Right forelimb (tissue), 1 donor: ENCODE results near the gene METTL21C.

ENCODE experiments used
- DNase-seq: peaks from one replicate; pipeline ENCODE4 v3.0.0-alpha.2; 2018

Gene METTL21C

DNA sequence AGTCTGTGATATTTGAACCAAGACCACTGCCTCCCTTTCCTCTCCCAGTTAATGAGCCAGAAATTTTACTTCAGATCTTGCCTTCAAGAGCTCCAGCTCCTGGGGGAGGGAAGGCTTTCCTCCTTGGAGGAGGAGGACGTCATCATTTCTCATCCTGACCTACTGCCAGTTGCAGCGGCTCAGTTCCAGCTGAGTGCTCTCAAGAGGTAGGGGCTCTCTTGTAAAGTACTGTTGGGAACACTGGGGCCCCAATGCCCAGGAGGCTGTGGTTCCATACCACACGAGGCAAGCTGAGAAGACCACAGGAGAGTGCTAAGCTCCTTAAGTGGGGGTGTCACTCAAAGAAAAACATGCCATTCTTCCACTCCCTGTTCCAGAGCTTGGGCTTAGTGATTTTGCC, 36.2 kb downstream of the METTL21C start:
- DNase-seq, result no peak

DNA sequence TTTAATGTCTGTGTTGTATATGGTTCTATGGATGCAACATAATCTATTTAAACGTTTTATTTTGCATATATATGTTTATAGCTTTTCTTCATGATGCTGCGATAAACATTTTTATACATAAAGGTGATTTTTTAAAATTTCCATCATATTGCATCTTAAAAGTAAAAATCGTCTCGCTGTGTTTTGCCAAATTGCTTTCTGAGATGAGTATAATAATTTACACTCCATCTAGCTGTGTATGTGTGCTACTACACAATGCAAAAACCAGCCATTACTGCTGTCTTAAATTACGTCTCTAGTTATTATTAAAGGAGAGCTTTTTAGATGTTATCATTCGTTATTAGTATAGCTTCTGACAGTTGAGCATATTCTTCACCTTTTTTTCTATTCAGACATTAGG, 37.2 kb downstream of the METTL21C start:
- no peak for DNase-seq

DNA sequence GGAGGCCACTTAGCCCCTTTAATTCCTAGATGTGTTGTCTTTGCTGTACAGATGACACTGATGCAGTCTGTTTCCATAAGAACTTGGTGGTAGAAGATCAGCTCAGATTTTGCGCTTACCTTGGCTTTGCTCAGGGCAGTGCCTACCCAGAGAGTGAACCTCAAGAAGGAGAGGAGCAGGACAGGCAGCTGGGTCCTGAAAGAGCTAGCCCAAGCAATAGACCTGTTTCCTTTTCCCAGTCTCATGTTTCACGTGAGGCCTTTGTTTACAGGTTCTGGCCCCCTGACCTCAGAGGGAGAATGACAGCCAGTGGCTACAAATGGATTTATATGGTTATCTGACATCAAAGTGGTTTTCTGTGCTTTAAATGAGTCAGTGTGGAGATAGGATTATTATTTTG, 40.1 kb downstream of the METTL21C start:
- DNase-seq, result no peak

DNA sequence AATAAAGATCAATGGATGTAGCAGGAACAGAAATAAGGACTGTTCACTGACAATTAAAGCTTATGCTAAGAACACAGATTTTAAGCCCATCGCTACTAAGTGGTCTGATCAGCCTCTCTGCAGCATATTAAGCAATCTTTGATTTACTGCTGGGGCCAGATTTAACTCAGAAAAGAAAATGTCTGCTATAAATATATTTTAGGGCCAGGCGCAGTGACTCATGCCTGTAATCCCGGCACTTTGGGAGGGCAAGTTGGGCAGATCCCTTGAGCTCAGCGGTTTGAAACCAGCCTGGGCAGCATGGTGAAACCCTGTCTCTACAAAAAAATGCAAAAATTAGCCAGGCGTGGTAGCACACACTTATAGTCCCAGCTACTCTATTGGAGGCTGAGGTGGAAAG, 43.0 kb downstream of the METTL21C start:
- DNase-seq, result no peak

DNA sequence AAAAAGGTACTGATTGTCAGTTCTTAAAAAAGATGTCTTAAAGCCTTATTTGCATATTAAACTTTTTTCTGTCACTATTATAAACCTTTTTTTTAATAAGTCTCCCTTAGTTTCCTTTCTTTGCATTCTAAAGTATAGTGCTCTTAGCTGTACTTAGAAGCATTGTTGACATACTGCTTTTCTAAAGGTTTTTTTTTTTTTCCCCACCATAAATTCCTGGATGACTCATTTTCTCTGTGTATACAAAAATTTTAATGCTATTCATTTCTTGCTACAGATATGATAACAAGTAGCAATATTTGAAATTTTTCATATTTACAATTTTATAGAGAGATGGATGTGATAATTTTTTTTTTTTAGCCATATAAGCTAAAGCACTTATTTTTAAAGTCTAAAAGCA, 43.5 kb downstream of the METTL21C start:
- no peak for DNase-seq

DNA sequence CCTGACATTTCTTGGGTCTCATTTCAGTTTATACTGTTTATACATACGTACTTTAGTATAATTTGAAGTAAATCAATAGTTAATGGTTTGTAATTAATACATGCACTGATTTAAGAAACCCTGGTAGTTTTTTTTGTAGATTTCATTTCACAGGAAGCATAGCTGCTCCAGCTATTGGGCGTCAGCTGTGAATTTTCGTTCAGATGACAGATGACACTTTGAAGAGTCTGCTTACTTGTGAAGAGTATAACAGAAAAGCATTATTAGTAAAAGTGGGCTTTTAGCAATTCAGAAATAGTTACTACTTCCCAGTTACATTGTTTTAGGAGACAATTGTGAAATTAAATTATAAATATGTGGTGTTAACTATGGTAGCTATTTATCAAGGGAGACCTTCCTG, 44.4 kb downstream of the METTL21C start:
- no peak for DNase-seq

DNA sequence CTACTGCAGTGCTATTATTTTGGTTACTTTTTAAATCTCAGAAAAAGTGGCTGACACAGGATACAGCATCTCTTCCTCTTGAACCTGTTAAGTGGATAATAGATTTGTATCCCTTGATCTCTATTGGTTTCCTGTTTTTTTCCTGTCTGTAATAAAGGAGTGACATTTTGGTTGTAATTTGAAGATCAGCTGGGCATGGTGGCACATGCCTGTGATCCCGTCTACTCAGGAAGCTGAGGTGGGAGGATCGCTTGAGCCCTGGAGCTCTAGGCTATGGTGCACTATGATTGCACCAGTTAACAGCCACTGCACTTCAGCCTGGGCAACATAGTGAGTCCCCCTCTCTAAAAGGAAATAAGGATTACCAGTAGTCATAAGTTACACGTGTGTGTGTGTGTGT, 46.8 kb downstream of the METTL21C start:
- DNase-seq, result no peak

DNA sequence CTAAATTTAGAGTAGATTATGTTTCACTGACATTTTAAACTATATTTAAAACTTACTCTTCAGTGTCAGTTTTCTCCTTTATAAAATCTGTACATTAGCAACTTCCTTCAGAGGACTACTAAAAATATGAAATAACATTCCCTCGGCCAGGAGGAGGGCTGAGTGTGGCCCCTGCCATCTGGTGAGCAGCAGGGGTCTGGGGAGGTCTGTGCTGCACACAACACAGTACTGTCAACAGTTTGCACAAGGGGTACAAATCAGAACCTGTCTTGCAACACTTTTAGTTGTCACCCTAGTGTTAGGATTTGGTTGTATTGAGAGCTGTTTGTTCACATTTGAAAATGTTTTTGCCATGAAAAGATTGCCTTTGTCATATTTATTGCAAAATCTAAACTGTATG, 49.1 kb downstream of the METTL21C start:
- no peak for DNase-seq

DNA sequence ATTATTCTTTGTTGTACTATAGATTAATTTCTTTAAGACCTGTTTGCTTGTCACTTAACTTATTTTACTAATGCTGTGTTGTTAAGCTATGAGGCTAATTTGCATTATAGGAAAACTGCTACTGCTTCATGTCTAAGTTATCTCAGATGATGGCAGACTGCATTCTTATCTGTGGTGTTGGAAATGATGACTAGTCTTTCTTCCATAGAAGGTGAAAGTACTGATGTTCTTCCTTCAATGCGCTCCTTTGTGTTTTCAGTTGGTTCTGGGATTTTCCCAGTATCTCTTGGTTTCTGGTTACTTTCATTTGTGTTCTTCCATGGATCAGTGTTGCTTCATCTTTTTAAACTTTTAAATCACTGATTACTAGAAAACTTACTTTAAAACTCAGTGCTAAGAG, 51.2 kb downstream of the METTL21C start:
- no peak for DNase-seq

DNA sequence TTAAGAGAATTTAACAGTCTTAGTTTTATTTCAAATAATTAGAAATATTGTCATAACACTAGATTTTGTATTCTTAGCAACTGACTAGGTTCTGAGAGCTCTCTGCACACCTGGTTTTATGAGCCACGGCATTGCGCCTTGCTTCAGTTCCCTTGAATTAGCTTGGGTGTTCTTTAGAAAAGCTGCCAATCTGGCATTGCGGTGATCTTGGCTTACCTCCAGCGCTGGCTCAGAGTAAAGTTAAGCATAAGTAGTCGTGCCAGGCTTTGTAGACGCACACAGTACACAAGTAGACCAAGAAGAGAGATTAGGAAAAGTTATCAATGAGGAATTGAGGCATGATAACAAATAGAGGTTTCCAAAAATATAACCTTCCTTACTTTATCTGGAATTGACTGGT, 52.4 kb downstream of the METTL21C start:
- DNase-seq, result no peak

DNA sequence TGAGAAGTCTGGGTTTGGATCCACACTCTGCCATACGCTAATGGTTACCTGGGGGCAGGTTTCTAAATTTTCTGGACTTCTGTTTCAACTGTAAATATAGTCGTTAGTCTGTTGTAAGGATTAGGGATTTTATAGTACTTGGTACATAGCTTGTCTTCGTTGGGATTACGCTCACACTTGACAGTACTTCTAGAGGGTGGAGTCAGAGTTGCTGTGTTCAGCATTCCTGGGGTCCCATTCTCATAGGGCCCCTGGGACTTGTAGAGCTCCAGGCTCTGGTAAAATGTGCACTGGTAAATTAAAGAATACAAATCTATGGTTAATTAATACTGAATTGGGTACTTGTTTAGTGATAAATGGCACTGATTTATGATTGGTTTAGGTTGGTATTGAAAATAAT, 52.8 kb downstream of the METTL21C start:
- no peak for DNase-seq

DNA sequence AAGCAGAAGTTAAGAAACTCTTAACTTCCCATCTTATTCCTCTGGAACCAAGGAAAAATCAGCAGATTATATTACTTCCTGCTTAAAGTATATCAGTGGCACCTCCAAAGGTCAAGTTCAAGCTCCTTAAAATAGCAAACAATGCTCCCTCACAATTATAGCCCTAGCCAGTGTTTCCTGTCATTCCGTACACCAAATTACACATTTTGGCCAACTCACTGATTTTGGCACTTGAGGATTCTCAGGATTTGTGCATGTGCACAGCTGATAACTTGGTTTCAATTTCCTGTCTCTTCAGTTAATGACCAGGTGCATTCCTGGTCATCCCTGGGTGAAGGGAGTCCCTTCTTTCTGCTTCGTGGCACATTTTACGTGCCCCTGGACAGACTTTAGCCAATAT, 56.1 kb downstream of the METTL21C start:
- no peak for DNase-seq
